ENCODE results near the gene VOPP1.

GRCh38 chr7:55465691-55466090 lies 106.6 kb downstream of the VOPP1 start:
- TF ChIP-seq SUZ12 (IDR thresholded peaks at IDR 0.05; ENCODE audit: extremely low read depth, insufficient read depth, insufficient read length) = no peak
- no peak for TF ChIP-seq ZNF274 (IDR thresholded peaks at IDR 0.05; ENCODE audit: low read depth, low read length)

Measured in NT2/D1 (cell line).